HepG2 (cell line): ENCODE results near the gene HK2. TPM values are rescaled to one million over a fixed set of nuclear protein-coding genes. Genes with fewer than 3 reads are reported as not detected.

Experiments used
- AGO1 ChIP-seq: fragments of 200-400 bp; formaldehyde crosslinking; IDR thresholded peaks from 2 replicates; pipeline ENCODE4 v1.6.1; 2017; ENCODE audit warnings: mild to moderate bottlenecking, low read depth, low read length, moderate library complexity; ENCODE audit not compliant: poor library complexity, severe bottlenecking
- ASH2L ChIP-seq: fragments of 300-600, 200-600 bp; sonication (generic); IDR thresholded peaks from 2 replicates; pipeline ENCODE4 v1.7.0; 2017; ENCODE audit warnings: low read depth, mild to moderate bottlenecking, moderate library complexity, mixed read lengths, low read length; ENCODE audit not compliant: insufficient read length
- ATRX ChIP-seq: sonication (generic); formaldehyde crosslinking; IDR thresholded peaks from 2 replicates; pipeline ENCODE4 v1.4.0; 2020; ENCODE audit warnings: missing genetic modification reagents, borderline replicate concordance
- CENPX ChIP-seq: sonication (generic); formaldehyde crosslinking; IDR thresholded peaks from 2 replicates; pipeline ENCODE4 v1.9.0; 2021; ENCODE audit warnings: mild to moderate bottlenecking, missing genetic modification reagents, moderate library complexity
- CREM ChIP-seq, 2 experiments: sonication (generic) in 1 of 2; formaldehyde crosslinking in 1 of 2; IDR thresholded peaks; 2 replicates each; pipeline versions ENCODE4 v1.4.0 to v1.6.1; 2016 to 2020; ENCODE audit warnings: antibody characterized with exemption in 1 of 2, mild to moderate bottlenecking in 1 of 2, missing genetic modification reagents in 1 of 2
- EP300 ChIP-seq, 3 experiments: sonication (generic) in 1 of 3; formaldehyde crosslinking in 1 of 3; IDR thresholded peaks; 2 replicates each; pipeline versions ENCODE4 v1.5.1 to v1.6.1; 2011 to 2020; ENCODE audit warnings: low read depth in 2 of 3, low read length in 2 of 3, borderline replicate concordance in 1 of 3, improper control_type of control experiment in 1 of 3, mild to moderate bottlenecking in 1 of 3, missing genetic modification reagents in 1 of 3, moderate library complexity in 1 of 3
- MYC ChIP-seq: sonication (generic); formaldehyde crosslinking; IDR thresholded peaks from 2 replicates; pipeline ENCODE4 v1.9.0; 2021; ENCODE audit warnings: missing genetic modification reagents, borderline replicate concordance
- NR2F2 ChIP-seq: IDR thresholded peaks from 2 replicates; pipeline ENCODE4 v1.6.1; 2012; ENCODE audit warnings: low read depth, inconsistent platforms, borderline replicate concordance
- PHF20 ChIP-seq: sonication (generic); formaldehyde crosslinking; IDR thresholded peaks from 2 replicates; pipeline ENCODE4 v1.5.0; 2020; ENCODE audit warnings: mild to moderate bottlenecking, missing genetic modification reagents
- PRMT3 ChIP-seq: sonication (generic); formaldehyde crosslinking; IDR thresholded peaks from 2 replicates; pipeline ENCODE4 v1.8.1; 2022; ENCODE audit warnings: low read depth, mild to moderate bottlenecking, moderate library complexity, missing genetic modification reagents, borderline replicate concordance
- SRY ChIP-seq: sonication (generic); formaldehyde crosslinking; IDR thresholded peaks from 2 replicates; pipeline ENCODE4 v1.8.0; 2022; ENCODE audit warnings: mild to moderate bottlenecking, missing genetic modification reagents
- SYNCRIP ChIP-seq: fragments of 200-400 bp; formaldehyde crosslinking; IDR thresholded peaks from 2 replicates; pipeline ENCODE4 v1.6.1; 2018; ENCODE audit warnings: mild to moderate bottlenecking, low read depth, low read length; ENCODE audit not compliant: insufficient read depth
- TBX2 ChIP-seq: sonication (generic); formaldehyde crosslinking; IDR thresholded peaks from 2 replicates; pipeline ENCODE4 v1.5.0; 2020; ENCODE audit warnings: missing genetic modification reagents, mild to moderate bottlenecking, borderline replicate concordance
- TP53 ChIP-seq: sonication (generic); formaldehyde crosslinking; conservative IDR thresholded peaks from 2 replicates; pipeline ENCODE4 v1.4.0; 2020; ENCODE audit warnings: missing genetic modification reagents
- ZBTB21 ChIP-seq: sonication (generic); formaldehyde crosslinking; IDR thresholded peaks from 2 replicates; pipeline ENCODE4 v1.4.0; 2020; ENCODE audit warnings: missing genetic modification reagents
- ZBTB38 ChIP-seq: sonication (generic); formaldehyde crosslinking; IDR thresholded peaks from 2 replicates; pipeline ENCODE4 v1.5.1; 2020; ENCODE audit warnings: mild to moderate bottlenecking, missing genetic modification reagents
- ZFX ChIP-seq: sonication (generic); formaldehyde crosslinking; IDR thresholded peaks from 2 replicates; pipeline ENCODE4 v1.4.0; 2020; ENCODE audit warnings: mild to moderate bottlenecking, low read depth, missing genetic modification reagents, moderate library complexity
- ZIK1 ChIP-seq: sonication (generic); formaldehyde crosslinking; IDR thresholded peaks from 2 replicates; pipeline ENCODE4 v1.5.0; 2020; ENCODE audit warnings: mild to moderate bottlenecking, low read depth, missing genetic modification reagents, borderline replicate concordance
- ZNF101 ChIP-seq: sonication (generic); formaldehyde crosslinking; IDR thresholded peaks from 2 replicates; pipeline ENCODE4 v1.4.0; 2020; ENCODE audit warnings: mild to moderate bottlenecking, low read depth, missing genetic modification reagents, borderline replicate concordance
- ZNF3 ChIP-seq: IDR thresholded peaks from 2 replicates; pipeline ENCODE4 v1.7.0; 2017; ENCODE audit warnings: inconsistent platforms
- ZNF547 ChIP-seq: sonication (generic); formaldehyde crosslinking; IDR thresholded peaks from 2 replicates; pipeline ENCODE4 v1.5.1; 2020; ENCODE audit warnings: mild to moderate bottlenecking, missing genetic modification reagents
- ZNF652 ChIP-seq: IDR thresholded peaks from 2 replicates; pipeline ENCODE4 v1.6.1; 2016; ENCODE audit warnings: low read depth, borderline replicate concordance
- ZNF672 ChIP-seq: sonication (generic); formaldehyde crosslinking; IDR thresholded peaks from 2 replicates; pipeline ENCODE4 v1.8.1; 2022; ENCODE audit warnings: missing genetic modification reagents
- ZNF776 ChIP-seq: sonication (generic); formaldehyde crosslinking; IDR thresholded peaks from 2 replicates; pipeline ENCODE4 v1.4.0; 2020; ENCODE audit warnings: mild to moderate bottlenecking, missing genetic modification reagents
- polyA plus RNA-seq, 8 experiments: library from polyadenylated mRNA; depleted of rRNA in 3 of 8; stranded (reverse) in 7 of 8; unstranded in 1 of 8; fragments of >200 nt; fragmentation: Illumina TruSeq in 4 of 8; extraction: Trizol in 4 of 8; gene quantifications; 2 replicates each; pipeline versions ENCODE4 v1.2.1 to v1.2.3, GENCODE V29; 2011 to 2016; ENCODE audit warnings: low read depth in 4 of 8, missing spikeins in 1 of 8, mixed read lengths in 1 of 8; ENCODE audit not compliant: insufficient read depth in 1 of 8
- total RNA-seq, 5 experiments: library from RNA; depleted of rRNA; stranded (reverse); fragments of >200 nt; fragmentation: Illumina TruSeq; extraction: Trizol; gene quantifications; 2 replicates each; pipeline ENCODE4 v1.2.3, GENCODE V29; 2016; ENCODE audit warnings: low read depth in 1 of 5
- TF ChIP-seq, protein P1 (sequence below): sonication (generic); formaldehyde crosslinking; IDR thresholded peaks from 2 replicates; pipeline ENCODE4 v1.5.1; 2020; ENCODE audit warnings: missing genetic modification reagents, mild to moderate bottlenecking, borderline replicate concordance
- TF ChIP-seq, protein P2 (sequence below): sonication (generic); formaldehyde crosslinking; IDR thresholded peaks from 2 replicates; pipeline ENCODE4 v1.4.0; 2020; ENCODE audit warnings: missing genetic modification reagents

The HK2 gene
- total and polyA plus RNA-seq, 2 of the 13 experiments (the other 11 are each of a cell fraction or from before 2014, with no cell fraction given) = 13.2 to 101 TPM

DNA sequence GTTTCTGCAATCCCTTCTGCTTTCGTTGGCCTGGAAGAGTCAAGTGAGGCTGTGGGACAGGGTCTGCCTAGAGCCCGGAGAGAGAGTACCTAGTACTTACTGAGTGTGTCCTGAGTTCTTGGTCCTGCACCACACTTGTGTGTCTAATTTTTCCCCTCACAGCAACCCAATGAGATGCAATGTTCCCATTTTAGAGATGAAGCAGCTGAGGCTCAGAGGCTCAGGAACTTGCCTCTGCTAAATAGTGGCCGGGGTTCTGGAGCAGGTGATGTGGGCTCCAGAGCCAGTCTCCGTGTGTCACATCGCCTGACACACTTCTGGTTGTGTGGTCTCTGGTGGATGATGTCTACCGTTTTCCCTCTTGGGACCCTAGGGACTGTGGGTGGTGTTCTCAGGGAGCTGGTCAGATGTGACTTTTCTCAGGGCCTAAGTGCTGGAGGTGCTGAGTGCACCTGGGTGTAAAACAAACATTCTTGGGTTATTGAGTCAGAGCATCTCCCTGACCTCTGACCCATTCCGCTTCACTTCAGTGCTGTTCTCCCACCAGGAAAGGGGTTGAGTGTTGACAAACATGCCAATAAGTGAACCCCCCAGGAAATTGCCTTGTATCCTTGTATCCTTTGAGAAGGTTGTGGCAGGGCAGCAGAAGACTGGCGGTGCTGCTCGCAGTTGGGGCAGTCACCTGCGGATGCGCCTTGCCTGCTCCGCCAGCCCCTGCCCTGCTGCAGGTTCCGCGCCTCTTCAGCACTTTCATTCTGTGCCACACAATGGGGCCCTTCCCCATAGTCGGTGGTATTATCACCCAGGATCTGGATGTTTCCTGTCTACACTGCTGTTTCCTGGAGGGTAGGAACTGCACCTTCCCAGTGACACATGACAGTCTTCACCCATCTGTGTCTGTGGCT is 32.1 kb downstream of the HK2 start (continued):
- no peak for TF ChIP-seq TP53 (CRISPR knock-in tag)
- TF ChIP-seq MYC (CRISPR knock-in tag) = no peak
- TF ChIP-seq ZFX (CRISPR knock-in tag) = no peak
- 0 out of 2 replicates have a peak, but pooled peaks have one; percentile 42 for TF ChIP-seq ZIK1 (CRISPR knock-in tag)
- TF ChIP-seq CREM (IDR thresholded peaks at IDR 0.05) = no peak
- TF ChIP-seq CREM (CRISPR knock-in tag; IDR thresholded peaks at IDR 0.05) = no peak
- no peak for TF ChIP-seq ASH2L
- TF ChIP-seq ZNF672 (CRISPR knock-in tag) = no peak
- TF ChIP-seq TBX2 = peak; percentile 50; the same call in 1 of the 2 replicates
- TF ChIP-seq SRY = 0 out of 2 replicates have a peak, but pooled peaks have one; percentile 27
- TF ChIP-seq PHF20 (CRISPR knock-in tag) = no peak
- TF ChIP-seq ZNF101 = no peak
- TF ChIP-seq, protein P1, sequence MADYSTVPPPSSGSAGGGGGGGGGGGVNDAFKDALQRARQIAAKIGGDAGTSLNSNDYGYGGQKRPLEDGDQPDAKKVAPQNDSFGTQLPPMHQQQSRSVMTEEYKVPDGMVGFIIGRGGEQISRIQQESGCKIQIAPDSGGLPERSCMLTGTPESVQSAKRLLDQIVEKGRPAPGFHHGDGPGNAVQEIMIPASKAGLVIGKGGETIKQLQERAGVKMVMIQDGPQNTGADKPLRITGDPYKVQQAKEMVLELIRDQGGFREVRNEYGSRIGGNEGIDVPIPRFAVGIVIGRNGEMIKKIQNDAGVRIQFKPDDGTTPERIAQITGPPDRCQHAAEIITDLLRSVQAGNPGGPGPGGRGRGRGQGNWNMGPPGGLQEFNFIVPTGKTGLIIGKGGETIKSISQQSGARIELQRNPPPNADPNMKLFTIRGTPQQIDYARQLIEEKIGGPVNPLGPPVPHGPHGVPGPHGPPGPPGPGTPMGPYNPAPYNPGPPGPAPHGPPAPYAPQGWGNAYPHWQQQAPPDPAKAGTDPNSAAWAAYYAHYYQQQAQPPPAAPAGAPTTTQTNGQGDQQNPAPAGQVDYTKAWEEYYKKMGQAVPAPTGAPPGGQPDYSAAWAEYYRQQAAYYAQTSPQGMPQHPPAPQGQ (CRISPR knock-in tag) = no peak
- no peak for TF ChIP-seq ZNF652 (CRISPR knock-in tag)
- TF ChIP-seq, protein P2, sequence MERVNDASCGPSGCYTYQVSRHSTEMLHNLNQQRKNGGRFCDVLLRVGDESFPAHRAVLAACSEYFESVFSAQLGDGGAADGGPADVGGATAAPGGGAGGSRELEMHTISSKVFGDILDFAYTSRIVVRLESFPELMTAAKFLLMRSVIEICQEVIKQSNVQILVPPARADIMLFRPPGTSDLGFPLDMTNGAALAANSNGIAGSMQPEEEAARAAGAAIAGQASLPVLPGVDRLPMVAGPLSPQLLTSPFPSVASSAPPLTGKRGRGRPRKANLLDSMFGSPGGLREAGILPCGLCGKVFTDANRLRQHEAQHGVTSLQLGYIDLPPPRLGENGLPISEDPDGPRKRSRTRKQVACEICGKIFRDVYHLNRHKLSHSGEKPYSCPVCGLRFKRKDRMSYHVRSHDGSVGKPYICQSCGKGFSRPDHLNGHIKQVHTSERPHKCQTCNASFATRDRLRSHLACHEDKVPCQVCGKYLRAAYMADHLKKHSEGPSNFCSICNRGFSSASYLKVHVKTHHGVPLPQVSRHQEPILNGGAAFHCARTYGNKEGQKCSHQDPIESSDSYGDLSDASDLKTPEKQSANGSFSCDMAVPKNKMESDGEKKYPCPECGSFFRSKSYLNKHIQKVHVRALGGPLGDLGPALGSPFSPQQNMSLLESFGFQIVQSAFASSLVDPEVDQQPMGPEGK (CRISPR knock-in tag) = peak; percentile 74
- TF ChIP-seq ZNF3 (CRISPR knock-in tag) = no peak
- TF ChIP-seq PRMT3 = no peak
- no peak for TF ChIP-seq NR2F2
- TF ChIP-seq SYNCRIP = no peak
- TF ChIP-seq CENPX = no peak
- no peak for TF ChIP-seq ZNF547 (CRISPR knock-in tag)
- TF ChIP-seq AGO1 = peak; percentile 60
- TF ChIP-seq EP300 (IDR thresholded peaks at IDR 0.05; ENCODE audit: low read depth in 2 of 2, low read length in 2 of 2) = peak in 1 of 2 experiments; percentile 29; a peak in 1 of 4 replicates
- TF ChIP-seq EP300 (CRISPR knock-in tag; IDR thresholded peaks at IDR 0.05; ENCODE audit: borderline replicate concordance) = no peak
- peak; percentile 78 for TF ChIP-seq ZBTB38
- no peak for TF ChIP-seq ZBTB21 (CRISPR knock-in tag)
- TF ChIP-seq ATRX = no peak
- no peak for TF ChIP-seq ZNF776 (CRISPR knock-in tag)
